ENCODE measurements around the gene SLC22A5.

SLC22A5 gene

DNA sequence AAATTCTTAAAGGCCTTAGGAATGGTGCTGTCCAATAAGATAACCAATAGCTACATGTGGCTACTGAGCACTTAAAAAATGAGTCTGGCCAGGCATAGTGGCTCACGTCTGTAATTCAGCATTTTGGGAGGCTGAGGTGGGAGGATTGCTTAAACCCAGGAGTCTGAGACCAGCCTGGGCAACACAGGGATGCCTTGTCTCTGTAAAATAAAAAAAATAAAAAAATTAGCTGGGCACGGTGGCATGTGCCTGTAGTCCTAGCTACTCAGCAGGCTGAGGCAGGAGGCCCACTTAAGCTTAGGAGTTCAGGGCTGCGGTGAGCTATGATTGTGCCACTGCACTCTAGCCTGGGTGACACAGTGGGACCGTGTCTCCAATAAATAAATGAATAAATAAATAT, 1.3 kb upstream of the SLC22A5 start:
- DNase-seq: no peak

DNA sequence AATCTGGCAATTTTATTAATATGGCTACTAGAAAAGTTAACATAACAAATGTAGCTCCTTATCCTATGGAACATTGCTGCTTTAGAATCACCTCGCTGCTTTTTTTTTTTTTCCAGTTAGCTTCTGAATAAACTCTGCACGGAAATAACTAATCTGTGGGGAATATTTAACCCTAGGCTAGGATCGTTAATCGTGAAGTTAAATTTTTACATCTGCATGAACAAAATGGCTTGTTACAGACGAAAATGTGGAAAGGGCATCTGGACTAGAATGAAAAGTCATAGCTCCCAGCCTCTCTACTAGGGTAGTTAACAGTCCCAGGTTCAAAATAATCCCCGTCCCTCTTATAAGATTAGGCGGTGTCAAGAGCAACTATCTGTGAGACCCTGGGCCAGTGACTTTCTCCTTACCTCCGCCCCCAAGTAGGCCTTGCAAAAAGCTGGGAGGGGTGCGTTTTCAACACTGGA, 470 bp upstream of the SLC22A5 start:
- no peak for DNase-seq

DNA sequence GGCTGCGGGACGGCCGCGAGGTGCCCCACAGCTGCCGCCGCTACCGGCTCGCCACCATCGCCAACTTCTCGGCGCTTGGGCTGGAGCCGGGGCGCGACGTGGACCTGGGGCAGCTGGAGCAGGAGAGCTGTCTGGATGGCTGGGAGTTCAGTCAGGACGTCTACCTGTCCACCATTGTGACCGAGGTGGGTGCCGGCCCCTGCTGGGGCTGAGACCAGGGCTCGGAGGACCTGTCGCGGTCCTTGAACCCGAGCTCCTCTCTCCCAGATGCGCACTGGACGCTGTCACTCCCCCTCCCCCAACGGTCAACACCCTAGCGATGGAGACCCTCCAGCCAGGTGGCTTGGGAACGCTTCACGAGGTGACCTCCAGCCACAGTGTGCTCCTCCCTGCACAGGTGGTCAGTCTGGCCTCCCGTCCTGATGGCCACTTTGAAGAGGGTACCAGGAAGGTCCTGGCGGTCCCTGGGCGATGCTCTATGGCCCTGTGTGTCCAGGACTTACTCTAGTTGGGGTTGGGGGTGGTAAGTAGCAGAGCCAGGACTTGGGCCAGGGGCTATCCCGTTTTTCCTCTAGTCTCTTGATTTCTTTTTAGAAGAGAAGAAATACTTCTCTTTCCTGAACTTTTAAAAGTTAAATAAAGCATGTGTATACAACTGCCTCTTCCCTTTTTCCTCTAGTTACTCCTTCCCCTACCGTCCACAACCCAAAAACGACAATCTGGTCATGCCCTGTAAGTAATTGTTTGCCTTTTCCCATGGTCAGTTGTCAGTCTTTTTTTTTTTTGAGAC, 866 bp downstream of the SLC22A5 start:
- DNase-seq: no peak

DNA sequence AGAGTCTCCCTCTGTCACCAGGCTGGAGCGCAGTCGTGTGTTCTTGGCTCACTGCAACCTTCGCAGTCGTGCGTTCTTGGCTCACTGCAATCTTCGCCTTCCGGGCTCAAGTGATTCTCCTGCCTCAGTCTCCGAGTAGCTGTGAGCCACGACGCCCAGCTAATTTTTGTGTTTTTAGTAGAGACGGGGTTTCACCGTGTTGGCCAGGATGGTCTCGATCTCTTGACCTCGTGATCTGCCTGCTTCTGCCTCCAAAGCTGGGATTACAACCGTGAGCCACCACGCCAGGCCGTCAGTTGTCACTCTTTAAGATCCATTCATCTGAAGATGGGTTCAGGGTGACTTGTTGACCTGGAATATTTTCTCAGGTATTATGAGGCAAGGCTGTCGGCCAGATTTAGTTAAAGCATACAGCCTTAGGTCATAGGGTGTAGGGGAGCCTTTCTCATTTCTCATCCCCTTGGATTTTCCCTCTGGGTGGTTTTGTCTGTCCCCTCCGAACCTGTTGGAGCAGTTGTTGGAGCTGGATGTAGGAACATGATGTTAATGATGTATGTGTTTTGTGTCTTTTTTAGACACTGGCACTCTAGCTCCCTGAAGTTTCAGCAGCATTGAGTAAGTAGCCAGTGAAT, 1.6 kb downstream of the SLC22A5 start:
- DNase-seq: no peak

DNA sequence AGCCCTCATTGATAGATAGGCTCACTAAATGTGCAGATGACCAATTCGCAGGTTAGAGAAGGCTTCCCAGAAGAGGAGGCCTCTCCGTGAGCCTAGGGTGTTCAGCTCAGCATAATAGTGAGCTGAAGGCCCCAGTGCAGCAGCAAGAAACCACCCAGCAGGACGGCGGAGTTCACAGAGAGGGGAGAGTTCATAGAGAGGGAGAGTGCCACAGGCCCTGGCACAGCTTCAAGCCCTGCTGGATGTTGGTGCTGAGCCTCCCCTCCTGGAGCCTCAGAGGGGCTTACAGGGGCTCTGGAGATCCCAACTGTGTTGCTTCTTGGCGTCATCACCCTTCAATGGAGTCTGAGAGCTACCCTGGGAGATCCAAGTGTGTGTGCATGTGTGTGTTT, 2.1 kb downstream of the SLC22A5 start:
- no peak for DNase-seq

DNA sequence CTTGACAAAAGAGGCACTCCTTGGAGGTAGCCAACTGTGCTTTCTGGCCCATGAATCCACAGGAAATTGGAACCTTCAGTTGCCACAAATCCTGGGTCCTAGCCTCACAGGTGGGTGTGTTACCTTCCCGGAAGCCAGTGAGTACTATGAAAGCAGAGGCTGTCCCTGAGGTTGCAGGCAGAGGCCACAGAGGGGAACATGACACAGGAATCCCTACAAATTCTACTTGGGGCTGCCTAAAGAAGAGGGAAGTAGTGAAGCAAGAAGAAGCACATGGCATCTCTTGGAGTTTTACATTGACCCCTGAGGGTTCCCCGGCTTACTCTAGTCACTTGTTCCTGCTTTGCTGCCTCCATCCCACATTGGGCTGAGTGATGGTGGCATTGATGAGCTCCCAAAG, 2.6 kb downstream of the SLC22A5 start:
- no peak for DNase-seq

DNA sequence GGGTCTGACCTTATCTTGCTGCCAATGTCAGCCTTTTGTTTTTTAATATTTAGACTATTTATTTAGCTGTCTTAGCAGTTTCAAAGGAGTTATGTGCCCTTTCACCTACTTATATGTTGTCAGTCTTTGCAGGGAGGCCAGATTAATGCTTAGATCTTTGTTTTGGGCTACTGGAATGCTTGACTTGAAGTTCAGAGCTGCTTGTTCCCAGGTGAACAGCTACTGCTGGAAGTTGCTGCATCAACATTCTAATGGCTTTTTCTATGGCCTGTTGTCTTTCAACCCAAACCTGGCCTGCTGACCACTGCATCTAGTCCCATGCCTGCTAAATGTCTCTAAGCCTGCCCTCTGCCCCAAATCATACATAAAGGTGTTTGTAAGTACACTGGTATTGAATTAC, 3.0 kb downstream of the SLC22A5 start:
- DNase-seq: no peak

DNA sequence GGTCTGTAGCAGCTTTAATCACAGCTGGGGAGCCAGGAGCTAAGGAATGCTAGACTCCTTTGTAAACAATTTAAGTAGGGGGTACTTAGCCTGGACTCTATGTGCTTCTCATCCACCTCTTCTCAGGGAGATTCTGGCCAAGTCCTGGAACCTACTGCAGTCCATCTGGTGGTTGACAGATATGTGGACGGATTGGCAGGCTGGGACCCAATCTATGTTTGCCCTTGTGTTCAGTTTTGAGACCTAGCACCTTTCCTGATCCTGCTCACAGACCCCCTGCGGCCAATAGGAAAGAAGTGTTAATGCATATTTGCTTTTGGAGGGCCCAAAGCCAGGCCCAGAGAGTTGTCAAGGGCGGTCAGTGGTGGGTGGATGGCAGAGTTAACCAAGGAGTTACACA, 6.4 kb downstream of the SLC22A5 start:
- DNase-seq: no peak

DNA sequence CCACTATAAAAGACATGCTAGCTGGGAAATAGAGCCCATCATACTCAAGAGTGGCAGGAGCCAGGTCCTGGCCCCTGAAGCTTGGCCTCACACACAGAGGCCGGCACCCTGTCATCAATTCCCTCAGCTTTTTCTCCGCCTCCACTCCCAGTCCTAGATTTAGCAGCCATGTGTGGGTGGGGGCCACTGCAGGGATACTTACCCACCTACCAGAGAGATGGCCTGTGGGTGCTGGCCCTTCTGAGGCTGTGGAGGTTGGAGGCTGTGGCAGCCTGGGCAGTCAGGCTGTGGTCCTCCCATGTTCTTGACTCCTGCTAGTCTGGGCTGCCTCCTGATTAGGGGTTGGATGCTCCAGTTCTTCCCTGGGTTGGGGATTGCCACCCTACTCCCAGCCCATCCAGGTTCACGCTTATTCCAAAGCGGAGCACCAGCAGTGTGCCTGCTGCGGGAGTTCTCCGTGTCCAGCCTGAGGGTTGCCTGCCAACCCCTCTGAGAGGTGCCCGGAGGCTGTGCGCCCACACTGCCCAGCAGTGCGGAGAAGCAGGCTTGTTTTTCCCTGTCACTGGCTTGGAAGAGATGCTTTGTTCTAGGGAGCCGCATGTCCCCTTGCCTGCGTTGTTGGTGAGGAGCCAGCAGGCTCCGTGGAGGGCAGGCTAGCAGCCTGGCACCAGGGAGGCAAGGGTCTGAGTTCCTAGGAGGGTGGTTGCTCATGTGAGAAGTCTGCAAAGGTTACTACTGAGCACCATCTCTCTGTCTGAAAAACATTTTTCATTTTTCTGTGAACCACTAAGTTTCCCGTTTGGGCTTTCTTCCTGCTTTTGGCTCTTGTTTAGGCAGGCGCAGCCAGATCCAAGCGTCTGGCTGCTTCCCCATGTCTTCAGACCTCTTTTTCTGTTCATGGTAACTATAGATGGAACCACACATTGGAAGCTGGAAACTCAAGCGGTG, 7.5 kb downstream of the SLC22A5 start:
- DNase-seq: no peak

DNA sequence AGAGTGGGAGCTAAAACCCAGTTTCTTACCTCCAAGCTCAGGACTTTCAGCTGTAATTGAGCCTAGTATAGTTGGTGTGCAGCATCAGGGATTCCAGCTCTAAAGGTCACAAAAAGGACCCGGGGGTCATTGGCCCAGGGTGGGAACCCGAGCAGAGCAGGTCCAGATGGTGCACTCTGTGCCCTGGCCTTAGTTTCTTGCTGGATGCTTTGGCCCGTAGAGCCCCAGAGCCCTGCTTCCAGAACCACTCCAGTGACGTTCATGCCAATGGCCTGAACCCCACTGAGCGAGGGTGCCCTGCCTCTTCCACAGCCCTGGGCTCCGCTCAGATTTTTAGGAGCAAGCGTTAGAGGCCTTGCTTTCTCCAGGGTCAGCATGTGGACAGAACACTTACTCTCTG, 8.2 kb downstream of the SLC22A5 start:
- no peak for DNase-seq

DNA sequence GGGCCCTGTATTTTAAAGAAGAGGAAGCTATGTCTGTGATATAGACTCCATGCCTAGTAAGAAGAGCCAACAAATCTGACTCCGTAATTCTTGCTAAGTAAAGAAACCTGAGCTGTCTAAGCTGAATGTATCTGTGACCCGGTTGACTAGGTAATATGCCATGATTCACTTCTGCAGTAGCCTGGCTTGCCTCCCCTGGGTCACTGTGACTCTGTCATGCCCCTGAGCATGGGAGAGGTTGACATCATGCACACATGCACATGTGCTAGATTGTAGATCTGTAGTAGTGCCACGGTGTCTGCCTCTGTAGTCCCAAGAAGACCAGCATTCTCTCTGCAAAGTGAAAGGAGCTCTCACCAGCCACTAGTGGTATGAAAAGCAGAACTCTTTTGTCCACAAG, 9.1 kb downstream of the SLC22A5 start:
- no peak for DNase-seq

DNA sequence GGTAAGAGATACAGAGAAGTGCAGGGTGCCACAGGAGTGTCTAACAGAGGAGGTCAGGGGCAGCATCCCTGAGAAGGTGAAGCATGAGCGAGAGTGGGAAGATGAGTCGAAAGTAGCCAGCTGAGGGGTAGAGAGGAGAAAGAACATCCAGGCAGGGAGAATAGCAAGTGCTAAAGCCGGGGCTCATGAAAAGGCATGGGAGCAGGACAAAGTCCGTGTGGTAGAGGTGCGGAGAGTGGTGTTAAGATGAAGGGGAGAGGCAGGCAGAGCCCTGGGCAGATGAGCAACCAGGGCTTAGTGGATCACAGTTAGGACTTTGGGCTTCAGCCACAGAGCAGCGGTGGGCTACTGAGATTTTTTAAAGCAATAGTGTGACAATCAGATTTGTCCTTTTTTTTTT, 10.5 kb downstream of the SLC22A5 start:
- DNase-seq: no peak

DNA sequence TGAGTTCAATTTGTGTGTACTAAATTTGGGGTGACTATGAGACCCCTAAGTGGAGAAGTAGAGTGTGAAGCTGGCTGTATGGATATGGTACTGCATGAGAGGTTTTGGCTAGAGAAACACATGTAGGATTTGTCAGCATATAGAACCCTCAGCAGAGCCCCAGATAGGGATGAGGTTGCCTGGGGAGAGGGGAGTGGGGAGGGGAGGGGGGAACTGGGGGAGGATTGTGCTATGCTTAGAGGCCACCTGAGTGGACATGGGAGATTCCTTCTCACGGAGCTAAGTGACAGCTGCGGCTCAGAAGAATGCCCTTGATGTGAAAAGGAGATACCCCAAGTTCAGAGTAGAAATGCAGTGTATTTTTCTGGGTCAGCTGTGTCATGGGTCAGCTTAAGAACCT, 11.2 kb downstream of the SLC22A5 start:
- no peak for DNase-seq

DNA sequence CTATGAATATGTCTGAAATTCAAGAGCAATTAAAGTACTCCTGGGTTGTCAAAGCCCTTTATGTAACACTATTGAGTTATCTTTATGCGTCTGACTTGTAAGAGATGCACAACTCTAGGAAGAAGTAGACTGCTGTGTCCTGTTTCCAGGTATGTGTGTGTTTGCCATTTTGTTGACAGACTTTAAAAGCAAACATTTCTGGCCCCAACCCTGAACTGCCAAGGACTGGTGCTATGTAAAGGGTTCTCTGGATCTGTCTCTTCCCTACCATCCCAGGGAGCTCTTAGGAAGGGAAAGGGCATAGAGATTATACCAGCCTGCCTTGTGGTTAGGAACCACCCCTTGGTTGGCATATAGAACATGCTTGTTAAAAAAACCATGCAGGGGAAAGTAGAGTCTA, 12.1 kb downstream of the SLC22A5 start:
- DNase-seq: no peak

DNA sequence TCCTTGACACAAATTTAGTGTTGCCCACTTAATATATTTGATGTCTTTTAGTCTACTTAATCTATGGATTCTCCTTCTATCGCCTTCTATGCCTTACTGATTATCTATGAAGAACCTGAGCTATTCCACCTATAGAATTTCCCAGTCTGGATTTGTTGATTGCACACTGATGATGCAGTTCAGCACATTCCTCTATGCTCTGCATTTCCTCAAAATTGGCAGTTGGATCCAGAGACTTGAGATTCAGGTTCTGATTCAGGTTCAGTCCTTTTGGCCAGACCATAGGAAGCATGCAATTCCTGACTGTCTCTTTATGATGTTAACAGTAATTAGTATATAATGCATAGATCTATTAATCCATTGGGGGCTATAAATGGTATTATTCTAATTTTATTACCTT, 13.8 kb downstream of the SLC22A5 start:
- no peak for DNase-seq

DNA sequence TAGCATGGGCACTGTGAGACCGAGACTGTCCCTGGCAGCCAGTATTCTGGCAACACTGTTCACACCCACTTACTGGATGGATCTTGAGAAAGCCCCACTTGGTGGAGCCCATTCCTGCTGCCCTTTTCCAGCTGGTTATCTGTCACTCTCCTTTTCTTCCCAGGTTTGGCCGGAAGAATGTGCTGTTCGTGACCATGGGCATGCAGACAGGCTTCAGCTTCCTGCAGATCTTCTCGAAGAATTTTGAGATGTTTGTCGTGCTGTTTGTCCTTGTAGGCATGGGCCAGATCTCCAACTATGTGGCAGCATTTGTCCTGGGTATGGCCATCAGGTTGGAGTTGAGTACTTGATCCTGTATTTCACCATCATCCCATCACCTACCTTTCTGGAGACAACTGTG, 14.5 kb downstream of the SLC22A5 start:
- DNase-seq: no peak

DNA sequence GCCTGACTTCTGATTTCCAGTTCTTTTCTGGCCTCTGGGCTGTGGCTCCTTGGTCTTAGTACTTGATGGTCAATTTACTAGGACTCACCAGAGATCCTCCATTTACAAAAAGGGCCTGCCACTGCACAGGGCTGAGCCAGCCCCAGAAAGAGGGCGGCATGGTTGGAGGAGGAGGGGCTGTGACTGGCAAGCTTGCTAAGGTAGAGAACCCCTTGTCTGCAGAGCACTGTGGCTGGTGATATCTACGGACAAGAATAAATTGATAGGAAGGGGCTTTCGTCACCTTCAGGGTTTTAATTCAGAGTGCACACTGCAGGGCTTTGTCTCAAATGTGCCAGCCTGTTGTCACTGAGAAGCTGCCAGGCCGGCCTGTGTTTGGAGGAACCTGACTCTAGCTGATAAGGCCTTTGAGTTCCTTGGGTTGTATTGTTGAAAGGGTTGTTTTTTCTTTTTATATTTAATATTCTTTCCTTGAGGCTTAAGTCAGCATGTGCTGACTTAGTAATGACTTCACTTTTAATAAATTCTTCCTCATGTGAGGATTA, 15.1 kb downstream of the SLC22A5 start:
- no peak for DNase-seq

DNA sequence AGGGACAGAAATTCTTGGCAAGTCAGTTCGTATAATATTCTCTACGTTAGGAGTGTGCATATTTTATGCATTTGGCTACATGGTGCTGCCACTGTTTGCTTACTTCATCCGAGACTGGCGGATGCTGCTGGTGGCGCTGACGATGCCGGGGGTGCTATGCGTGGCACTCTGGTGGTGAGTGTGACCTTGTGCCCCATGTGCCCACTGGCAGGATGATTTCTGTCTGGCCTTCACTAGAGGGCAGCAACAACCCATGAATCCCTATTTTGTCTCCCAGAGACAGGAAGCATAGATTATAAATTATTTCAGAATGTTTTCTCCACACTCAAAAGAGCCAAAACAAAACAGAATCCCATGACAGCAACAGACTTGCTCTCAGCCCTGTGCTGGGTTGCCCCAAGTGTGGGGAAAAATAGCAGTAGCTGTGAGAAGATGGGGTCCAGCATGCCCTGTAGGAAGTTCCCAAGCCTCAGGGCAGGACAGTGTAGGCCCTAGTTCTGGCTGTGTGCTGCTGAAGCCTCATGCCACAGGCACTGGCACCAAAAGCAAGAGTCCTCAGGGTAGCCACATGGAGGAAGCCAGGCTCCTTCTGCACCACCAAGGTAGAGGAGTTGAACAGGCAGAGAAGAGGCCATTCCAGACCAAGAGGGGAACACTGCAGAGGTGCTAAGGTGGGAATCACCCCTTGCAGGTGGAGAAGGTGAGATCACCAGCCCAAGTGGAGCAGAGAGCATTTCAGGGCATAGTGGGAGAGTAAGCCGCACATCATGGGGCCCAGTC, 16.0 kb downstream of the SLC22A5 start:
- peak; percentile 79 to 83 for DNase-seq

DNA sequence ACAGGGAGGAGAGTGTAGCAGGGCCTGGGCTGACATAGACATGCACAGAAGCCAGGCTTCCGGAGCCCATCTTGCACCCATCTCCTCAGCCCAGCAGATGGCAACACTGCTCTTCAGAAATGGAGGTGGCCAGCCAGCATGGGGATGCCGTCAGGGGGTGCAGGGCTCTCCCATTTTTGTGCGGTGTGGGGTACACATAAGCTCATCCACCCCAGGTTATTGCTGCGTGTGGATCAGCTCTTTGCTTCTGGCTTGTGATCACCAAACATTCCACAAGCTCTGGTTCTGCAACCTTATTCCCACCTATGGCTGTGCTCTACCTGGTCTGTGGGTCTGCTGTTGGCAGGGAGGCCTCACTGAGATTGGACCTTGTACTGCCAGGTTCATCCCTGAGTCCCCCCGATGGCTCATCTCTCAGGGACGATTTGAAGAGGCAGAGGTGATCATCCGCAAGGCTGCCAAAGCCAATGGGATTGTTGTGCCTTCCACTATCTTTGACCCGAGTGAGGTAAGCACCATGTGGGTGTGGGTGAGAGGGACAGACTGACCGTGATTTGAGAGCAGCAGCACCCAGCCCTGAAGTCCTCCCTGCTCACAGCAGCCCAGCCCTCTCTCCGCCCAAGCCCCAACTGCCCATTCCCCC, 17.3 kb downstream of the SLC22A5 start:
- DNase-seq: peak; percentile 85 to 86

DNA sequence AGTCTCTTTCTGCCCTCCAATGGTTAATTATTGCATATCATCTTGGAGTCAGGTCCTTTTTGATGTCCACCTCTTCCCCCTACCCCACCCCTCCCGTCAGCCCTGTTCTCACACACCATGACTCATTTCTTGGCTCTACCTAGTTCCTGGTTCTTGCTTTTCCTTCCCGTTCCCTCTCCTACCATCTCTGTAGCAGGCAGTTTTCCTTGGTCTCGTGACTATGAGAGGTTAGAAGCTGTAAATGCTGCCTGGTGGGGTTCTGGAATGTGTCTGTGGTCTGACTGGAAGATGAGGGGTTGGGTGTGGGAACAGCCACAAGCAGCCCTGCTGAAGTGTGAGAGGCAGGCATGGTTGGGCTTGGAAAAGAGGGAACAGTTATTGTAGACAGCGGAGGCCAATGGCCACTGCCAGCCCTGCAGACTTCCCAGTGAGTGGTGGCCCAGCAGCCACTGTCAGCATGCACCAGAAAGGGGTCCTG, 18.2 kb downstream of the SLC22A5 start:
- DNase-seq: peak in 1 of 2 donors; percentile 48

DNA sequence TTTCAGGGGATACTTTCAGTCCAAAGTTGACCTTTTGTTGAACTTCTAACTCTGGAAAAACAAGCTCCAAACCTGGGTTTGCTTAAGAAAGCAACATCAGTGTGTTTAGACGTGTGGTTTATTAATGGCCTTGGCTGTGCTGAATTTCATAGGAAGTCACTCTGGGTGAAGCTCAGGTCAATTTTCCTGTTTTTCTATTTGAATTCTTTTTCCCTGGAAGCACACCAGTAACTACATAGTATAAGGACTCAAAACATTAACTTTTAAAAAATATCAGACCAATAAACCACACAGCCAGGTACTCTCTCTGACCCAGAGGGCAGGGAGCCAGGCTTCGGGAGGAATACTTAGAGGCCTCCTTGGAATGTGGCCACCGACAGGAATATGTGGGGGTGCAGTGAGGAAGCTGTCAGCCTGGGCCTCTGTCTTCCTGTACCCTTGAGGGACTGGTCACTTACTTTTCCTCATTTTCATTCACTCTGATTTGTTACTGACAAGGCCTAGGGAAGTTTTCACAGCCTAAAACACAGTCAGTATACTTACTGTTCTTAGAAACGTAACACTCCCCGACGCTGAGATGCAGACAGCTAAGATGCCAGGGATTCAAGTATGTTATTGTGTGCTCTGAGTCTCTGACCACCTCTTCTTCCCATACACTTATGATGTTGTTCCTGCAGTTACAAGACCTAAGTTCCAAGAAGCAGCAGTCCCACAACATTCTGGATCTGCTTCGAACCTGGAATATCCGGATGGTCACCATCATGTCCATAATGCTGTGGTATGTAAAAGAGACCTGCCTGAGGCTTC, 18.9 kb downstream of the SLC22A5 start:
- DNase-seq: no peak
